ENCODE data around the gene STK32A. TPM values are rescaled to one million over a fixed set of nuclear protein-coding genes. Genes with fewer than 3 reads are reported as not detected.

STK32A gene
- total RNA-seq, 1 experiment from 2014 or later, result 1.3 TPM

- Histone ChIP-seq H2AK5ac (ENCODE audit: insufficient read length, low read length) (no peak overlapping the region), H3K27me3 (ENCODE audit: insufficient read depth, low read length) (peaks cover 4% of the 10 kb centered on the region; the same call in 1 of the 2 replicates), H3K4me1 (ENCODE audit: insufficient read depth, low read length) (no peaks in the 10 kb centered on the region), H2BK12ac (ENCODE audit: insufficient read length, low read depth, low read length) (no peak overlapping the region), H3K18ac (ENCODE audit: insufficient read length, low read depth, low read length) (no peak overlapping the region), H3K9me3 (ENCODE audit: control insufficient read depth, low read depth, low read length) (no peaks in the 10 kb centered on the region), H3K14ac (ENCODE audit: insufficient read depth, low read length) (no peak overlapping the region), H4K5ac (ENCODE audit: insufficient read length, low read depth, low read length) (no peak overlapping the region), H4K8ac (replicated peaks; ENCODE audit: insufficient read length, low read depth, low read length) (no peak overlapping the region), H4K20me1 (ENCODE audit: control insufficient read depth, insufficient read depth, insufficient read length) (peaks cover 3% of the 10 kb centered on the region), H3K27ac (ENCODE audit: insufficient read length, low read depth, low read length) (no peak overlapping the region), H2BK15ac (ENCODE audit: low read depth, low read length) (no peak overlapping the region), H3K79me1 (ENCODE audit: insufficient read depth, low read depth, low read length, poor library complexity, severe bottlenecking) (no peaks in the 10 kb centered on the region), H4K91ac (ENCODE audit: insufficient read length, low read depth, low read length) (no peak overlapping the region), H2BK120ac (ENCODE audit: low read depth, low read length, poor library complexity, severe bottlenecking) (no peak overlapping the region), H2AFZ (ENCODE audit: low read length) (no peak overlapping the region), H2BK5ac (ENCODE audit: insufficient read length, low read length) (no peak overlapping the region), H3K4ac (ENCODE audit: low read depth, low read length) (no peak overlapping the region), H3K56ac (ENCODE audit: insufficient read length, low read depth, low read length) (no peak overlapping the region), H3K4me2 (ENCODE audit: insufficient read depth, insufficient read length, low read length) (peak overlapping the region; percentile 60), H2BK20ac (ENCODE audit: low read depth, low read length, poor library complexity, severe bottlenecking) (no peak overlapping the region), H3T11ph (ENCODE audit: low read length) (no peak overlapping the region), H3K23ac (ENCODE audit: insufficient read length, low read depth, low read length) (no peak overlapping the region), H3K9ac (ENCODE audit: extremely low read depth, insufficient read length, low read length) (no peak overlapping the region), H3K23me2 (ENCODE audit: insufficient read length, low read depth, low read length, poor library complexity, severe bottlenecking) (no peaks in the 10 kb centered on the region), H3K79me2 (ENCODE audit: insufficient read depth, low read length) (no peaks in the 10 kb centered on the region)
- DNase-seq, result no peak
- H3K4me3 Mint-ChIP-seq, result peak overlapping the region; percentile 60 to 88
- peaks cover 57% of the 10 kb centered on the region for H3K27me3 Mint-ChIP-seq (ENCODE audit: low read depth)
- H3K9me3 Mint-ChIP-seq, result no peaks in the 10 kb centered on the region; a peak in 1 of 5 replicates
- H3K27ac Mint-ChIP-seq, result no peak overlapping the region
- peaks cover 5 to 12% of the 10 kb centered on the region in 2 experiments for H3K4me1 Mint-ChIP-seq
- TF ChIP-seq CTCF (conservative IDR thresholded peaks at IDR 0.05), result no peak
- no CpG with 5 or more reads among the region's 32 CpGs for WGBS (ENCODE audit: extremely low coverage, insufficient read length, low lambda C conversion rate)
- no peaks in the 10 kb centered on the region for H3K36me3 Mint-ChIP-seq (ENCODE audit: insufficient read depth in 1 of 3, low read depth in 3 of 3)
Observed at GRCh38 chr5:147234239-147234824, 494 bp upstream of the STK32A start.

All from H9 (cell line).